Fibroblast of skin of abdomen (primary cell): ENCODE results near the gene TRNAU1AP.
A peak's percentile ranks its signal among the peaks of the same experiment; 100 is the strongest.
"Not testable (repeated sequence)": the region's sequence is repeated elsewhere in the genome, so short reads cannot be mapped to it uniquely, and the experiment has no call there.

ENCODE experiments used
- DNase-seq: peaks from one replicate; pipeline ENCODE4 v3.0.0-alpha.2; 2013

The TRNAU1AP gene

GRCh38 chr1:28521502-28522164, 31.3 kb upstream of the TRNAU1AP start:
- DNase-seq, result no peak

- not testable (repeated sequence) for DNase-seq
These were observed 30.3 kb upstream of the TRNAU1AP start for GRCh38 chr1:28522537-28522936.

DNA sequence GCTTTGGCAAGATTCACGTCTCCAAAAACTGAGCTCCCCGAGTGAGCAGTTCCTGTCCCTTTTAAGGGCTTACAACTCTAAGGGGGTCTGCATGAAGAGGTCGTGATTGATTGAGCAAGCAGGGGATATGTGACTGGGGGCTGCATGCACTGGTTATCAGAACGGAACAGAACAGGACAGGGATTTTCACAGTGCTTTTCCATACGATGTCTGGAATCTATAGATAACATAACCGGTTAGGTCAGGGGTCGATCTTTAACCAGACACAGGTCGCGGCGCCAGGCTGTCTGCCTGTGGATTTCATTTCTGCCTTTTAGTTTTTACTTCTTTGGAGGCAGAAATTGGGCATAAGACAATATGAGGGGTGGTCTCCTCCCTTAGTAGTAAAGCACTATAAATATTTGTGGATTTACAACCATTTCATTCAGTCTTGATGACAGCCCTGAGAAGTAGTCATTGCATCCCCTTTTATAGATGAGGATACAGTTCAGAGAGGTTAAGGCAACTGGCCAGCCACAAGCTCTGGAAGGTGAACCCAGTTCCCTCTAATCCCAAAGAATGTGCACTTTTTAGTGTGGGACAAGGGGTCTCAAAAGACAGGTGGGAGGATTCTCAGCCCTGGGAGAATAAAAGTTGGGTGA, 27.8 kb upstream of the TRNAU1AP start:
- not testable (repeated sequence) for DNase-seq

DNA sequence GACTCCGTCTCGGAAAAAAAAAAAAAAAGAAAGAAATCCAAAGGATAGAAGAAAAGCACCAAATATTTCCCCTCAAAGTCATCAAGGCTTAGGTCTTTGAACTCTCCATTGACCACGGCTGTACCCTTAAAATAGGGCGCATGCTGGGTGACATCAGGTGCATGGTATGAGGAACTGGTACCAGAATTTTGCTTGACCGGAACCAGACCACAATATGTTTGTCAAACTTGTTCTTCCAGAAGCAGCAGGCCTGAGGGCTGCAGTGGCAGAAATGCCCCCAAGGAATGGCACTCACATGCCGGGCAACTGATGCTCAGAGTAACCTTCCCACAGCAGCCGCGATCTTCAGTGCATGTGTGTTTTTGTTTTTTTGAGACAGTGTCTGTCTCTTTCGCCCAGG, 26.0 kb upstream of the TRNAU1AP start:
- no peak for DNase-seq

DNA sequence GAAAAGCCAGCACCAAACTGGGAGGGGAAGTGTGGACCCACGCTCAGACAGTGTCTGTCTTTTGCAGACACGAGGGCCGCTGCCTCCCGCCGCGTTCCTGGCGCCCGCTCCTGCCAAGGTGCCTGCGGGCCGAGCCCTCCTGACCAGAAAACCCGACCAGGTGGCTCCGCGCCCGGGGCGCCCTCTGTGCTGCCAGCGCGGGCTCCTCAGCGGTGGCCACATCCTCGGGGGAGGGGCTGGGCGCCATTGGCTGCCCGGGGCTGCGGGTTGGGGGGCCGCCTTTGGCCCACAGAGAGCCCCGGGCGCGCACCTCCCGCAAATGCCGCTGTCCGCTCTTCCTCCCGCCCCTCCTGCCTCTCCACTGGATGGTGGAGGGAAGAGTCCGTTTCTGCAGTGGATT, 22.4 kb upstream of the TRNAU1AP start:
- DNase-seq, result no peak

DNA sequence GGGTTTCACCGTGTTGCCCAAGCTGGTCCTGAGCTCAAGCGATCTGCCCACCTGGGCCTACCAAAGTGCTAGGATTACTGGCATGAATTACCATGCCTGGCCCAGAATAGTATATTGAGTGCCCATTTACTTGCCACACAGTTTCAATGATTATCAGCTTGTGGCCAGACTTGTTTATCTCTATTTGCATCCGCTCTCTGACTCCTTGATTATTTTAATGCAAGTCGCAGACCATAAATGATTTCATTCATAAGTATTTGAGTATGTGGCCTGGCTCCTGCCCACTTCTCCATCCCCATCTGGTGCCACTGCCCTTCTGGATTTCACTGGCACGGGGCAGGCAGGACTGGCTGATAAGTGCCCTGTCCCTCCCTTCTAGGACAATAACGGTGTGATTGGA, 18.2 kb upstream of the TRNAU1AP start:
- no peak for DNase-seq

GRCh38 chr1:28535180-28535579, 17.7 kb upstream of the TRNAU1AP start:
- no peak for DNase-seq

DNA sequence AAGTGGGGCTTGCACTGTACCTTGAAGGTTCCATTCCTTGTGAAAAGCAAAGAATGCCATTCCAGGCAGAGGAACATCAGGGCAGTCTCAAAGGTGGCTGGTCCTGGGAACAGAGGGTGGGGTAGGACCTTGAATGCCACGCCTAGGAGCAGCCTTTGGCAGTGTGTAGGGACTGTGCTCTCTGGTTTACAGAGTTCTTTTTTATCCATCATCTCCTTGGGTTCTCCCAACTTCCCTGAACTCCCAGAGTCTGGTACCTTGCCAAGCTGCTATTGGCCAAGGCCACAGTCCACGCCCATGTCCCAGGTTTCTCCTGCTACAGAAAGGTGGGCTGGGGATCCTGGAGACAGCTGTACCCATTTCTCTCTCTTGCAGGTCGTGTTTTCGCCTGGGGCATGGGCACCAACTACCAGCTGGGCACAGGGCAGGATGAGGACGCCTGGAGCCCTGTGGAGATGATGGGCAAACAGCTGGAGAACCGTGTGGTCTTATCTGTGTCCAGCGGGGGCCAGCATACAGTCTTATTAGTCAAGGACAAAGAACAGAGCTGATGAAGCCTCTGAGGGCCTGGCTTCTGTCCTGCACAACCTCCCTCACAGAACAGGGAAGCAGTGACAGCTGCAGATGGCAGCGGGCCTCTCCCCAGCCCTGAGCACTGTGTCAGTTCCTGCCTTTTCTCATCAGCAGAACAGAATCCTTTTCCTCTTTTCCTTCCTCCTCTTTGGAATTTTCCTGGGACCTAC, 15.3 kb upstream of the TRNAU1AP start:
- no peak for DNase-seq

DNA sequence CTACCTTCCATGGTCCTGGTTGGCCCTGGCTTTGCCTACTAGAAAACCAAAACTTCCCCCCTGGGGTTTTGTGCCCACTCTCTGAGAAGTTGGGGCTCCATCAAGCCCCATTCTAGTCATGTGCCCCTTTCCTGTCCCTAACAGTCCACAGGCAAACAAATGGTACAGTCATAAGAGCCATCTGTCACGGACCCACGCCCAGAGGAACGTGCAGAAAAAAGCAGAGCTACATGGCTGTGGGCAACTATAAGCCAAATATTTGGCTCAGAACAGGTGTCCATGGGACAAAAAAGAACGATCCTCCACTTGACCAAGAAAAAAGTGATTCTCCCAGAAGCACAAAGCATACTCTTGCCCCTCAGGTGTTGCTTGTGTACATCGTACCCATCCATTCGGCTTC, 14.6 kb upstream of the TRNAU1AP start:
- DNase-seq, result no peak

DNA sequence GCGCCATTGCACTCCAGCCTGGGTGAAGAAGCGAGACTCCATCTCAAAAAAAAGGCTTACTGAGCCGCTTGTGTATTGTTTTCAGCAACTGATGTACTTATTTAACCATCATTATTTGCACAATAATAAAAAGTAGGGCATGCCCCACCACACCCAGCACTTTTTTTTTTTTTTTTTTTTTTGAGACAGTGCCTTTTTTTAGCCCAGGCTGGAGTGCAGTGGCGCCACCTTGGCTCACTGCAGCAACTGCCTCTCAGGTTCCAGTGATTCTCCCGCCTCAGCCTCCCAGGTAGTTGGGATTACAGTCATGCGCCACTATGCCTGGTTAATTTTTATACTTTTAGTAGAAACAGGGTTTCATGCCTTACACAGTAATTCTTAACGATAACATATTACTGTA, 12.2 kb upstream of the TRNAU1AP start:
- DNase-seq, result no peak

- not testable (repeated sequence) for DNase-seq
These were observed 11.4 kb upstream of the TRNAU1AP start for GRCh38 chr1:28541414-28542015.

GRCh38 chr1:28545246-28545628, 7.6 kb upstream of the TRNAU1AP start:
- no peak for DNase-seq

GRCh38 chr1:28548318-28548717, 4.6 kb upstream of the TRNAU1AP start:
- DNase-seq, result no peak

- DNase-seq, result no peak
These were observed 1.5 kb upstream of the TRNAU1AP start for GRCh38 chr1:28551381-28551780.

DNA sequence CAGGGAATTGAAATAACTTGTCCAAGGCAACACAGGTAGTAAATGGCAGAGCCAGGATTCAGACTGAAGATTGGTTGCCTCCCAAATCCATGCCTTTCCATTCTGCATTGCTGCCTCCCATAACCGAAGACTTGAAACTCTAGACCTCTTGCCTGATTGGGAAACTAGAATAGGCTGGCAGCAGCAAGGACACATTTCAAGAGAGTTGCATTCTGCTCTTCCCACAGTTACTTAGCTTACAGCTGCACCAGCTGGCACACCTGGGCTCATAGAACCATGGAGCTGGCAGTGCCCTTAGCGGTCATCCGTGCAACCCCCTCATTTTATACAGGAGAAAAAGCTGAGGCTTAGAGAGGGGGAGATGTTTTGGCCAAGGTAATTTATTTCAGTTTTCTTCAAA, 8.0 kb downstream of the TRNAU1AP start:
- DNase-seq, result no peak

- DNase-seq, result no peak
These were observed 11.4 kb downstream of the TRNAU1AP start for GRCh38 chr1:28564310-28564709.

DNA sequence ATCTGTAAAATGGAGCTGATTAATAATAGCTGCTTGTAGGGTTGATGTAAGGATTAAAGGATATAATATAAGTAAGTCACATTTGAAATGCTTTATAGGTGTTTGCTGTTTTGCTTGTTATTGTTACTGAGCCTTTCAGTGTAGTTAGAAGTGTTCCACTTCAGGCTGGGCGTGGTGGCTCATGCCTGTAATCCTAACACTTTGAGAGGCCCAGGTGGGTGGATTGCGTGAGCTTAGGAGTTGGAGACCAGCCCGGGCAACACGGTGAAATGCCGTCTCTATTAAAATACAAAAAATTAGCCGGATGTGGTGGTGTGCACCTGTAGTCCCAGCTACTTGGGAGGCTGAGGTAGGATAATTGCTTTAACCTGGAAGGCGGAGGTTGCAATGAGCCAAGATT, 12.2 kb downstream of the TRNAU1AP start:
- no peak for DNase-seq

- no peak for DNase-seq
These were observed 12.8 kb downstream of the TRNAU1AP start for GRCh38 chr1:28565726-28566125.

GRCh38 chr1:28566931-28567330, 14.0 kb downstream of the TRNAU1AP start:
- DNase-seq, result no peak

GRCh38 chr1:28571911-28572310, 19.0 kb downstream of the TRNAU1AP start:
- no peak for DNase-seq

DNA sequence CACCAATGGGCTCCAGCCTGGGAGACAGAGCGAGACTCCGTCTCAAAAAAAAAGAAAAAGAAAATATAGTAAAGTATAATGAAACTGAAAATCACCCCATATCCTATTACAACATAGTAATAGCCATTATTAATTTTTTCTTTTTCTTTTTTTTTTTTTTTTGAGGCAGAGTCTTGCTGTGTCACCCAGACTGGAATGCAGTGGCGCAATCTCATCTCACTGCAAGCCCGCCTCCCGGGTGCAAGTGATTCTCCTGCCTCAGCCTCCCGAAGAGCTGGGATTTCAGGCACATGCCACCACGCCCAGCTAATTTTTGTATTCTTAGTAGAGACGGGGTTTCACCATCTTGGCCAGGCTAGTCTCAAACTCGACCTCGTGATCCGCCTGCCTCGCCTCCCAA, 20.0 kb downstream of the TRNAU1AP start:
- peak; percentile 61 for DNase-seq

DNA sequence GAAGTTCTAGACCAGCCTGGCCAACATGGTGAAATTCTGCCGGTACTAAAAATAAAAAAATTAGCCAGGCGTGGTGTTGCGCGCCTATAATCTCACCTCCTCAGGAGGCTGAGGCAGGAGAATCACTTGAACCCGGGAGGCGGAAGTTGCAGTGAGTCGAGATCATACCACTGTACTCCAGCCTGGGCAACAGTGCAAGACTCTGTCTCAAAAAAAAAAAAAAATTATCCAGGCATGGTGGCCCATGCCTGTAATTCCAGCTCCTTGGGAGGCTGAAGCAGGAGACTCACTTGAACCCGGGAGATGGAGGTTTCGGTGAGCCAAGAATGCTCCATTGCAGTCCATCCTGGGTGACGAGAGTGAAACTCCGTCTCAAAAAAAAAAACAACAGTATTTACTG, 20.7 kb downstream of the TRNAU1AP start:
- DNase-seq, result no peak

GRCh38 chr1:28577052-28577678, 24.3 kb downstream of the TRNAU1AP start:
- no peak for DNase-seq
